Measurements from ENCODE around the gene TLE3. TPM values are rescaled to one million over a fixed set of nuclear protein-coding genes. Genes with fewer than 3 reads are reported as not detected.

Gene TLE3
- total RNA-seq, 2 donors from 2014 or later: 16.6 to 33.9 TPM

- peaks cover 0 to 7% of the 10 kb centered on the region in 2 donors for H3K36me3 ChIP-seq (replicated peaks in 1 of 2; ENCODE audit: insufficient read depth in 1 of 2, low read depth in 2 of 2)
- DNase-seq (no peak), ATAC-seq (no peak)
- 76 to 89% methylated on average over 5 of the region's 5 CpGs for WGBS, 2 donors
- no peak overlapping the region for H3K27ac ChIP-seq
- H3K9me3 ChIP-seq: no peaks in the 10 kb centered on the region
- intact Hi-C loops (cut with DNase I): no loop called here
- no peak overlapping the region for H3K4me3 ChIP-seq
- H3K4me1 ChIP-seq: peaks cover 21% of the 10 kb centered on the region
- no peaks in the 10 kb centered on the region for H3K27me3 ChIP-seq
- TF ChIP-seq CTCF (IDR thresholded peaks at IDR 0.05) (no peak), POLR2A (IDR thresholded peaks at IDR 0.05) (no peak)
These were observed 11.1 kb downstream of the TLE3 start for GRCh38 chr15:70086636-70087035.

- DNase-seq (no peak), ATAC-seq (no peak)
- intact Hi-C loops (cut with DNase I): no loop called here
- no peak for TF ChIP-seq POLR2A (IDR thresholded peaks at IDR 0.05)
- TF ChIP-seq CTCF (IDR thresholded peaks at IDR 0.05): no peak
- H3K9me3 ChIP-seq: no peaks in the 10 kb centered on the region
- H3K4me3 ChIP-seq: no peak overlapping the region
- no peaks in the 10 kb centered on the region for H3K27me3 ChIP-seq
- no peak overlapping the region for H3K27ac ChIP-seq
- WGBS, 2 donors: 91 to 95% methylated on average over 6 of the region's 6 CpGs
- peaks cover 13% of the 10 kb centered on the region for H3K4me1 ChIP-seq
- peaks cover 0 to 9% of the 10 kb centered on the region in 2 donors for H3K36me3 ChIP-seq (replicated peaks in 1 of 2; ENCODE audit: insufficient read depth in 1 of 2, low read depth in 2 of 2)
These were observed 13.3 kb downstream of the TLE3 start for GRCh38 chr15:70084461-70084860.

GRCh38 chr15:70083946-70084345 is 13.8 kb downstream of the TLE3 start:
- Histone ChIP-seq H3K27ac (no peak overlapping the region), H3K27me3 (no peaks in the 10 kb centered on the region), H3K4me1 (peaks cover 18% of the 10 kb centered on the region), H3K4me3 (no peak overlapping the region), H3K9me3 (no peaks in the 10 kb centered on the region), H3K36me3 (replicated peaks in 1 of 2; ENCODE audit: insufficient read depth in 1 of 2, low read depth in 2 of 2) (peaks cover 0 to 9% of the 10 kb centered on the region in 2 donors)
- ATAC-seq (no peak), DNase-seq (no peak)
- intact Hi-C loops (cut with DNase I): no loop called here
- WGBS, 2 donors: 81 to 91% methylated on average over 1 of the region's 1 CpG
- TF ChIP-seq CTCF (IDR thresholded peaks at IDR 0.05): no peak
- TF ChIP-seq POLR2A (IDR thresholded peaks at IDR 0.05): no peak

GRCh38 chr15:70083418-70083817 is 14.3 kb downstream of the TLE3 start:
- 83 to 100% methylated on average over 1 of the region's 1 CpG for WGBS, 2 donors
- TF ChIP-seq POLR2A (IDR thresholded peaks at IDR 0.05) (no peak), CTCF (IDR thresholded peaks at IDR 0.05) (no peak)
- H3K27me3 ChIP-seq: no peaks in the 10 kb centered on the region
- peaks cover 0 to 9% of the 10 kb centered on the region in 2 donors for H3K36me3 ChIP-seq (replicated peaks in 1 of 2; ENCODE audit: insufficient read depth in 1 of 2, low read depth in 2 of 2)
- H3K27ac ChIP-seq: no peak overlapping the region
- ATAC-seq (no peak), DNase-seq (no peak)
- peaks cover 23% of the 10 kb centered on the region for H3K4me1 ChIP-seq
- no peaks in the 10 kb centered on the region for H3K9me3 ChIP-seq
- H3K4me3 ChIP-seq: no peak overlapping the region
- intact Hi-C loops (cut with DNase I): no loop called here

GRCh38 chr15:70082281-70082900 is 15.3 kb downstream of the TLE3 start:
- TF ChIP-seq POLR2A (IDR thresholded peaks at IDR 0.05) (no peak), CTCF (IDR thresholded peaks at IDR 0.05) (no peak)
- Histone ChIP-seq H3K4me1 (peaks cover 24% of the 10 kb centered on the region), H3K27ac (no peak overlapping the region), H3K9me3 (no peaks in the 10 kb centered on the region), H3K36me3 (replicated peaks in 1 of 2; ENCODE audit: insufficient read depth in 1 of 2, low read depth in 2 of 2) (peaks cover 0 to 9% of the 10 kb centered on the region in 2 donors), H3K4me3 (no peak overlapping the region), H3K27me3 (no peaks in the 10 kb centered on the region)
- intact Hi-C loops (cut with DNase I): no loop called here
- ATAC-seq (no peak), DNase-seq (no peak)
- WGBS, 2 donors: 84 to 95% methylated on average over 9 to 12 of the region's 12 CpGs

Data from body of pancreas (tissue), 4 donors.